Nephron progenitor cell (in vitro differentiated cells): ENCODE results near the gene GATC.

Experiments used
- DNase-seq: peaks from one replicate; pipeline ENCODE4 v3.0.0; 2021
- H3K27ac Mint-ChIP-seq: 2 replicates; pipeline ENCODE4 v1.8.0; 2021; ENCODE audit warnings: mild to moderate bottlenecking, moderate library complexity, mixed read lengths
- H3K27me3 Mint-ChIP-seq: 2 replicates; pipeline ENCODE4 v1.8.0; 2021; ENCODE audit warnings: mild to moderate bottlenecking, low read depth, mixed read lengths; ENCODE audit not compliant: poor library complexity
- H3K36me3 Mint-ChIP-seq: 2 replicates; pipeline ENCODE4 v1.8.0; 2021; ENCODE audit warnings: low read depth, mixed read lengths
- H3K4me1 Mint-ChIP-seq: 2 replicates; pipeline ENCODE4 v1.8.0; 2021; ENCODE audit warnings: mixed read lengths
- H3K4me3 Mint-ChIP-seq: 2 replicates; pipeline ENCODE4 v1.8.0; 2021; ENCODE audit warnings: mild to moderate bottlenecking, moderate library complexity, mixed read lengths
- H3K9me3 Mint-ChIP-seq: 2 replicates; pipeline ENCODE4 v1.8.0; 2021; ENCODE audit warnings: mild to moderate bottlenecking, moderate library complexity, mixed read lengths
- TF ChIP-seq, protein P1 (sequence below): fragments of 200-600 bp; sonication (generic); IDR thresholded peaks from 2 replicates; pipeline ENCODE4 v1.5.0; 2021; ENCODE audit warnings: antibody characterized with exemption

The GATC gene

GRCh38 chr12:120416490-120417216, 29.6 kb upstream of the GATC start:
- TF ChIP-seq, protein P1, sequence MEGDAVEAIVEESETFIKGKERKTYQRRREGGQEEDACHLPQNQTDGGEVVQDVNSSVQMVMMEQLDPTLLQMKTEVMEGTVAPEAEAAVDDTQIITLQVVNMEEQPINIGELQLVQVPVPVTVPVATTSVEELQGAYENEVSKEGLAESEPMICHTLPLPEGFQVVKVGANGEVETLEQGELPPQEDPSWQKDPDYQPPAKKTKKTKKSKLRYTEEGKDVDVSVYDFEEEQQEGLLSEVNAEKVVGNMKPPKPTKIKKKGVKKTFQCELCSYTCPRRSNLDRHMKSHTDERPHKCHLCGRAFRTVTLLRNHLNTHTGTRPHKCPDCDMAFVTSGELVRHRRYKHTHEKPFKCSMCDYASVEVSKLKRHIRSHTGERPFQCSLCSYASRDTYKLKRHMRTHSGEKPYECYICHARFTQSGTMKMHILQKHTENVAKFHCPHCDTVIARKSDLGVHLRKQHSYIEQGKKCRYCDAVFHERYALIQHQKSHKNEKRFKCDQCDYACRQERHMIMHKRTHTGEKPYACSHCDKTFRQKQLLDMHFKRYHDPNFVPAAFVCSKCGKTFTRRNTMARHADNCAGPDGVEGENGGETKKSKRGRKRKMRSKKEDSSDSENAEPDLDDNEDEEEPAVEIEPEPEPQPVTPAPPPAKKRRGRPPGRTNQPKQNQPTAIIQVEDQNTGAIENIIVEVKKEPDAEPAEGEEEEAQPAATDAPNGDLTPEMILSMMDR: no peak
- no peaks in the 10 kb centered on the region for H3K36me3 Mint-ChIP-seq
- H3K4me3 Mint-ChIP-seq: no peak overlapping the region
- H3K27me3 Mint-ChIP-seq: peaks cover 12% of the 10 kb centered on the region
- H3K4me1 Mint-ChIP-seq: peaks cover 25% of the 10 kb centered on the region
- no peak for DNase-seq
- peak overlapping the region; percentile 22 for H3K27ac Mint-ChIP-seq
- no peaks in the 10 kb centered on the region for H3K9me3 Mint-ChIP-seq

GRCh38 chr12:120417917-120418580, 28.2 kb upstream of the GATC start:
- Mint-ChIP-seq H3K27ac (no peak overlapping the region), H3K36me3 (no peaks in the 10 kb centered on the region), H3K9me3 (no peaks in the 10 kb centered on the region), H3K27me3 (peaks cover 8% of the 10 kb centered on the region), H3K4me3 (no peak overlapping the region), H3K4me1 (peaks cover 21% of the 10 kb centered on the region)
- DNase-seq: no peak
- TF ChIP-seq, protein P1: no peak

DNA sequence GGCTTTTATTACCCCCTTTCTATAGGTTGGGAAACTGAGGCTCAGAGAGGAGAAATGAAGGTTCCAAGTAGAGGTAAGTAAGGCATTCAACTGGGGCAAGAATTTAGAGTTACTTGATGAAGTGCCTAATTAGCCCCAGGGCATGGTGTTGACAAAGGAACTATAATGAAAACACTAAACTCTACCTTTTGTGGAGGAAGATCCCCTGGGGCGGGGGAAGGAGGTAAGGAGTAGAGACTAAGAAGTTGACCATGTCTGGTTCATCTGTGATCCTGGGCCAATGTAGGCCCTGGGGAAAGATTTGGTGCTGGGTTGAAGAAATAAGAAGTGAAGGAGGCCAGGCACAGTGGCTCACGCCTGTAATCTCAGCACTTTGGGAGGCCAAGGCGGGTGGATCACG, 24.5 kb upstream of the GATC start:
- Mint-ChIP-seq H3K27ac (no peak overlapping the region), H3K36me3 (no peaks in the 10 kb centered on the region), H3K4me3 (no peak overlapping the region)

GRCh38 chr12:120422892-120423456, 23.3 kb upstream of the GATC start:
- Mint-ChIP-seq H3K9me3 (no peaks in the 10 kb centered on the region), H3K36me3 (no peaks in the 10 kb centered on the region), H3K4me3 (no peak overlapping the region), H3K27me3 (peaks cover 14% of the 10 kb centered on the region), H3K27ac (no peak overlapping the region), H3K4me1 (peaks cover 6% of the 10 kb centered on the region)
- TF ChIP-seq, protein P1: no peak
- DNase-seq: no peak

More for the DNA sequence above, 24.5 kb upstream of the GATC start:
- Mint-ChIP-seq H3K9me3 (no peaks in the 10 kb centered on the region), H3K4me1 (peaks cover 6% of the 10 kb centered on the region), H3K27me3 (peaks cover 12% of the 10 kb centered on the region)
- DNase-seq: no peak
- TF ChIP-seq, protein P1: no peak

DNA sequence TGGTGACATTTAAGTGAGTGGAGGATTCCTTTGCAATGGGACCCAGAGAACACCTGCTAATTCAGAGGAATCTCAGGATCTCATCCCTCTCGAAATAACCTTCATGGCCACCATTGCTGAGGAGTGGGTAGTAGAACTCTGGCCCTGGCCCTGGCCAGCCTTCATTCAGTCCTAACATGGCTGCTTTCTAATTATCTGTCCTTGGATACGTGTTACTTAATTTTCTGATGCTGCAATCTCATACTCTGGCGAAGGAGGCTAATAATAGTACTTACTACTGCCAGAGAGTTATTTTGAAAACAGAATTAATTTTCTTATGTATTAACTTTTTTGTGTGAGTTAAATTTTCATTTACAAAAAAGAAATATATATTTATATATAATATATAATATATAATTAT, 20.4 kb upstream of the GATC start:
- H3K36me3 Mint-ChIP-seq: no peaks in the 10 kb centered on the region
- no peak overlapping the region for H3K27ac Mint-ChIP-seq
- H3K4me1 Mint-ChIP-seq: peaks cover 17% of the 10 kb centered on the region

More for the DNA sequence above, 20.4 kb upstream of the GATC start:
- DNase-seq: no peak
- peaks cover 22% of the 10 kb centered on the region for H3K27me3 Mint-ChIP-seq
- no peaks in the 10 kb centered on the region for H3K9me3 Mint-ChIP-seq
- TF ChIP-seq, protein P1: no peak
- no peak overlapping the region for H3K4me3 Mint-ChIP-seq
